GM12878 (cell line): Measurements from ENCODE around the gene MYO1D. TPM values are rescaled to one million over a fixed set of nuclear protein-coding genes. Genes with fewer than 3 reads are reported as not detected.
A peak's percentile ranks its signal among the peaks of the same experiment; 100 is the strongest.

Experiments used
- ATAC-seq: fragments of 200-7000 bp; cut with Tn5 transposase; 3 replicates; pipeline ENCODE4 v1.9.1; 2020; ENCODE audit warnings: mild to moderate bottlenecking, moderate library complexity
- BruUV-seq: library from RNA; stranded (reverse); fragments of 400-500 nt; replicated peaks from 2 replicates; lab custom pipeline; 2021; lab: Mats Ljungman, UMichigan
- CTCF ChIA-PET: fragments of 300-600 bp; sonication (Branson Sonifier 250); formaldehyde crosslinking; extraction: SDS; loops from one replicate; lab custom pipeline; 2021; ENCODE audit warnings: inconsistent platforms; lab: Yijun Ruan, JAX
- POLR2A ChIA-PET: fragments of 350-600 bp; formaldehyde crosslinking; extraction: SDS; loops from one replicate; lab custom pipeline; 2021; ENCODE audit warnings: inconsistent platforms; lab: Charles Lee
- RAD21 ChIA-PET: fragments of 300-600 bp; sonication (Branson Sonifier 250); formaldehyde crosslinking; loops from one replicate; lab custom pipeline; 2023; ENCODE audit warnings: antibody characterized with exemption; ENCODE audit not compliant: unreplicated experiment; lab: Charles Lee
- SMC1A ChIA-PET: fragments of 300-600 bp; sonication (Branson Sonifier 250); formaldehyde crosslinking; loops from one replicate; lab custom pipeline; 2023; ENCODE audit not compliant: unreplicated experiment, uncharacterized antibody; lab: Charles Lee
- DNase-seq: peaks from one replicate; pipeline ENCODE4 v3.0.0-alpha.2; 2011; ENCODE audit warnings: low read depth, low spot score
- FAIRE-seq: peaks from 3 replicates; lab custom pipeline; 2011; peaks lifted over from hg19 to GRCh38; lab: Jason Lieb, UNC
- H2AFZ ChIP-seq: 2 replicates; pipeline ENCODE4 v1.6.0; 2011; ENCODE audit warnings: low read depth, low read length, control low read depth; ENCODE audit not compliant: control insufficient read depth
- H3K27ac ChIP-seq: 2 replicates; pipeline ENCODE4 v1.5.1; 2011; ENCODE audit warnings: control low read depth; ENCODE audit not compliant: control insufficient read depth, insufficient read depth
- H3K27me3 ChIP-seq, 2 experiments: replicated peaks in 1 of 2; 2 replicates each; pipeline versions ENCODE4 v1.6.0 to v1.6.1; 2011; ENCODE audit warnings: low read length in 1 of 2; ENCODE audit not compliant: control insufficient read depth in 2 of 2, insufficient read depth in 2 of 2
- H3K36me3 ChIP-seq, 2 experiments: 2 replicates each; pipeline ENCODE4 v1.5.1; 2011; ENCODE audit warnings: low read length in 1 of 2; ENCODE audit not compliant: control insufficient read depth in 2 of 2, insufficient read depth in 2 of 2
- H3K4me1 ChIP-seq: 2 replicates; pipeline ENCODE4 v1.6.1; 2011; ENCODE audit warnings: mild to moderate bottlenecking, low read length, moderate library complexity, mixed read lengths; ENCODE audit not compliant: control insufficient read depth, insufficient read depth
- H3K4me2 ChIP-seq: 2 replicates; pipeline ENCODE4 v1.6.0; 2011; ENCODE audit warnings: control low read depth; ENCODE audit not compliant: control insufficient read depth, insufficient read depth
- H3K4me3 ChIP-seq: fragments of 200-600 bp; sonication (generic); 2 replicates; pipeline ENCODE4 v1.5.1; 2016
- H3K79me2 ChIP-seq: 2 replicates; pipeline ENCODE4 v1.6.0; 2011; ENCODE audit warnings: low read length; ENCODE audit not compliant: control insufficient read depth, insufficient read depth
- H3K9ac ChIP-seq: 2 replicates; pipeline ENCODE4 v1.8.0; 2011; ENCODE audit warnings: low read length, control low read depth, mixed read lengths; ENCODE audit not compliant: control insufficient read depth, insufficient read depth
- H3K9me3 ChIP-seq: replicated peaks from 3 replicates; pipeline ENCODE4 v1.5.1; 2011; ENCODE audit warnings: mild to moderate bottlenecking, low read length; ENCODE audit not compliant: control insufficient read depth, insufficient read depth
- H4K20me1 ChIP-seq: 2 replicates; pipeline ENCODE4 v1.6.0; 2011; ENCODE audit not compliant: control insufficient read depth, insufficient read depth
- ATF7 ChIP-seq: fragments of 450-650 bp; IDR thresholded peaks from 2 replicates; pipeline ENCODE4 v1.6.1; 2016; ENCODE audit warnings: low read depth, mild to moderate bottlenecking
- CBFB ChIP-seq: IDR thresholded peaks from 2 replicates; pipeline ENCODE4 v1.6.1; 2016; ENCODE audit warnings: antibody characterized with exemption, low read depth
- CBX3 ChIP-seq: fragments of 200-600 bp; sonication (generic); IDR thresholded peaks from 2 replicates; pipeline ENCODE4 v1.6.1; 2016; ENCODE audit warnings: low read depth, borderline replicate concordance
- FOXM1 ChIP-seq: IDR thresholded peaks from 2 replicates; pipeline ENCODE4 v1.6.1; 2012; ENCODE audit warnings: low read depth, mild to moderate bottlenecking, inconsistent platforms, low read length, moderate library complexity
- NKRF ChIP-seq: fragments of 450-650 bp; conservative IDR thresholded peaks from 2 replicates; pipeline ENCODE4 v1.6.1; 2017; ENCODE audit warnings: mild to moderate bottlenecking, moderate library complexity
- NRF1 ChIP-seq: conservative IDR thresholded peaks from 2 replicates; pipeline ENCODE4 v1.6.1; 2011; ENCODE audit warnings: mild to moderate bottlenecking, low read depth, low read length, improper control_type of control experiment
- PKNOX1 ChIP-seq: fragments of 450-650 bp; IDR thresholded peaks from 2 replicates; pipeline ENCODE4 v1.6.1; 2016; ENCODE audit warnings: mild to moderate bottlenecking
- PML ChIP-seq: IDR thresholded peaks from 2 replicates; pipeline ENCODE4 v1.6.1; 2012; ENCODE audit warnings: low read length, inconsistent platforms
- POLR2AphosphoS5 ChIP-seq: IDR thresholded peaks from 2 replicates; pipeline ENCODE4 v1.6.1; 2011; ENCODE audit warnings: mild to moderate bottlenecking, low read length, inconsistent platforms
- POU2F2 ChIP-seq: IDR thresholded peaks from 3 replicates; pipeline ENCODE4 v1.6.1; 2011; ENCODE audit warnings: low read depth, mild to moderate bottlenecking, low read length, borderline replicate concordance
- SREBF1 ChIP-seq: IDR thresholded peaks from 2 replicates; pipeline ENCODE4 v1.6.1; 2012; ENCODE audit warnings: mild to moderate bottlenecking, low read length
- ZNF384 ChIP-seq: IDR thresholded peaks from 2 replicates; pipeline ENCODE4 v1.6.1; 2012; ENCODE audit warnings: low read depth, mild to moderate bottlenecking, low read length, improper control_type of control experiment, borderline replicate concordance
- WGBS: methylation state at CpG from one replicate; pipeline ENCODE4 v1.1.6; 2016; ENCODE audit warnings: low lambda C conversion rate; ENCODE audit not compliant: insufficient replicate concordance, insufficient coverage; ENCODE audit errors: missing lambda C conversion rate; 5-methylcytosine and 5-hydroxymethylcytosine counted together
- in situ Hi-C: fragments of 300-500 bp; cut with MboI; formaldehyde crosslinking; loops from 9 replicates; pipeline ENCODE4 v1.14.3; 2018; ENCODE audit warnings: mixed read lengths
- intact Hi-C: fragments of 100-400 bp; cut with micrococcal nuclease; formaldehyde crosslinking; loops from one replicate; pipeline ENCODE4 v1.14.2; 2022; ENCODE audit not compliant: unreplicated experiment
- polyA plus RNA-seq, 11 experiments: library from polyadenylated mRNA; depleted of rRNA in 4 of 11; unstranded in 6 of 11; stranded (reverse) in 5 of 11; fragments of >200 nt; fragmentation: Nextera tagmentation in 4 of 11; fragmentation: Illumina TruSeq in 1 of 11; extraction: Ambion mirVana in 4 of 11; extraction: Trizol in 1 of 11; gene quantifications; 1 replicate in 1 of 11; 2 replicates in 10 of 11; pipeline versions ENCODE4 v1.2.1 to v1.2.3, GENCODE V29; 2011 to 2016; ENCODE audit warnings: inconsistent platforms in 2 of 11, missing spikeins in 2 of 11, low read depth in 1 of 11
- total RNA-seq, 4 experiments: library from RNA; depleted of rRNA in 3 of 4; stranded (reverse); fragments of >200 nt in 3 of 4; fragmentation: Illumina TruSeq in 1 of 4; extraction: Trizol in 1 of 4; gene quantifications; 2 replicates each; pipeline versions ENCODE4 v1.2.1 to v1.2.3, GENCODE V29; 2013 to 2021

MYO1D gene
- total and polyA plus RNA-seq, 10 of the 15 experiments (the other 5 are each of a cell fraction or from before 2014, with no cell fraction given): 1.8 to 37.7 (median 25.4) TPM

GRCh38 chr17:32696426-32696825, 180.5 kb downstream of the MYO1D start:
- FAIRE-seq: no peak
- H3K9ac ChIP-seq: no peak overlapping the region
- H3K9me3 ChIP-seq: no peaks in the 10 kb centered on the region
- no peaks in the 10 kb centered on the region for H3K4me1 ChIP-seq
- H4K20me1 ChIP-seq: no peaks in the 10 kb centered on the region
- H3K4me2 ChIP-seq: no peak overlapping the region
- TF ChIP-seq FOXM1: no peak
- TF ChIP-seq POU2F2: no peak
- TF ChIP-seq PKNOX1: no peak
- no peaks in the 10 kb centered on the region for H3K79me2 ChIP-seq
- ATAC-seq: no peak
- H2AFZ ChIP-seq: no peak overlapping the region
- in situ Hi-C loops: no loop called here
- no peak for DNase-seq
- ChIA-PET SMC1A (interaction anchor here (0.7 to 0.9 kb wide), 2 partner anchors 29 to 212 kb away, joined by 3 to 4 read pairs; no protein-coding TSS in a partner anchor), CTCF (interaction anchor here (1.3 to 1.8 kb wide), 3 partner anchors 11 to 212 kb away, joined by 3 to 7 read pairs (median 4); no protein-coding TSS in a partner anchor), RAD21 (interaction anchor here (1.1 kb wide), 1 partner anchor 49 kb away, joined by 4 read pairs; no protein-coding TSS in a partner anchor), POLR2A (no interaction called here)
- no TSS peak for BruUV-seq
- intact Hi-C loops: no loop called here
- no peak overlapping the region for H3K4me3 ChIP-seq
- no peak overlapping the region for H3K27ac ChIP-seq
- no peaks in the 10 kb centered on the region for H3K27me3 ChIP-seq
- WGBS: 42% methylated on average over 1 of the region's 1 CpG
- H3K36me3 ChIP-seq: no peaks in the 10 kb centered on the region

GRCh38 chr17:32695864-32696263, 181.1 kb downstream of the MYO1D start:
- no peaks in the 10 kb centered on the region for H3K4me1 ChIP-seq
- intact Hi-C loops (no loop called here), in situ Hi-C loops (no loop called here)
- no peaks in the 10 kb centered on the region for H3K27me3 ChIP-seq
- DNase-seq (no peak), ATAC-seq (no peak), FAIRE-seq (no peak)
- H4K20me1 ChIP-seq: no peaks in the 10 kb centered on the region
- H3K4me3 ChIP-seq: no peak overlapping the region
- BruUV-seq: no TSS peak
- H2AFZ ChIP-seq: no peak overlapping the region
- no peaks in the 10 kb centered on the region for H3K9me3 ChIP-seq
- RAD21 ChIA-PET: interaction anchor here (1.1 kb wide), 1 partner anchor 49 kb away, joined by 4 read pairs; no protein-coding TSS in a partner anchor
- H3K9ac ChIP-seq: no peak overlapping the region
- no peak overlapping the region for H3K4me2 ChIP-seq
- POLR2A ChIA-PET: no interaction called here
- TF ChIP-seq ATF7: 0 out of 2 replicates have a peak, but pooled peaks have one; percentile 21
- TF ChIP-seq PML: no peak
- TF ChIP-seq ZNF384: no peak
- TF ChIP-seq SREBF1: no peak
- no peak for TF ChIP-seq CBFB
- no peak for TF ChIP-seq POLR2AphosphoS5
- TF ChIP-seq NRF1: no peak
- no peak for TF ChIP-seq CBX3
- TF ChIP-seq NKRF: no peak
- CTCF ChIA-PET: interaction anchor here (1.6 to 1.8 kb wide), 2 partner anchors 87 to 212 kb away, joined by 4 to 7 read pairs; no protein-coding TSS in a partner anchor
- SMC1A ChIA-PET: no interaction called here
- no peaks in the 10 kb centered on the region for H3K79me2 ChIP-seq
- H3K36me3 ChIP-seq: no peaks in the 10 kb centered on the region
- H3K27ac ChIP-seq: no peak overlapping the region
